ENCODE results near the gene ADARB2.

DNA sequence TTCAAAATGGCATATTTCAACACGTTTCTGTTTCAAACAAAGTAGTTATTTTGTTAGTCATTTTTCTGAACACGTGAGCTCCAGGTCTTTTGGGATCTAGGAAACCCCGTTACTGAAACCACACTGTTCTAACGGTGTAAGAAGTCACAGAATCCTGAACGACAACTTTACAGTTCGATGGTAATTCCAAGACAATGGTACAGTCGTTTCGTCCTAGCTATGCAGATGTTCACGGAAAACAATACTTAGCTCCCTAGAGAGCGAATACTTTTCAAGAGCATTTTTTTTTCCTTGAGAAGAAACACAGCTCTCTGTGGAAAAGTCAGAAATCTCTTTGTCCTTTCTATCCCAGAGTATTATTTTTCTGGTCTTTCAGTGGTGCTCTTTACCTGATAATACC lies 254.1 kb downstream of the ADARB2 start:
- TF ChIP-seq POLR2AphosphoS5 (IDR thresholded peaks at IDR 0.05; ENCODE audit: low read depth, low read length) (no peak), SMC3 (IDR thresholded peaks at IDR 0.05; ENCODE audit: low read depth, low read length) (no peak), YY1 (IDR thresholded peaks at IDR 0.05; ENCODE audit: low read depth) (no peak), MXI1 (IDR thresholded peaks at IDR 0.05; ENCODE audit: low read depth, low read length) (no peak), RAD21 (IDR thresholded peaks at IDR 0.05; ENCODE audit: low read length) (no peak), FOXJ3 (CRISPR knock-in tag; IDR thresholded peaks at IDR 0.05) (no peak), EP300 (IDR thresholded peaks at IDR 0.05; ENCODE audit: borderline replicate concordance in 1 of 2, low read depth in 1 of 2, low read length in 1 of 2) (no peak), FOSL2 (IDR thresholded peaks at IDR 0.05; ENCODE audit: borderline replicate concordance, low read depth) (no peak), GABPA (IDR thresholded peaks at IDR 0.05; ENCODE audit: low read depth) (no peak), TAF1 (IDR thresholded peaks at IDR 0.05; ENCODE audit: borderline replicate concordance, low read depth, low read length) (no peak), RFX5 (IDR thresholded peaks at IDR 0.05; ENCODE audit: low read length) (no peak)
- TF ChIP-seq, protein P1, sequence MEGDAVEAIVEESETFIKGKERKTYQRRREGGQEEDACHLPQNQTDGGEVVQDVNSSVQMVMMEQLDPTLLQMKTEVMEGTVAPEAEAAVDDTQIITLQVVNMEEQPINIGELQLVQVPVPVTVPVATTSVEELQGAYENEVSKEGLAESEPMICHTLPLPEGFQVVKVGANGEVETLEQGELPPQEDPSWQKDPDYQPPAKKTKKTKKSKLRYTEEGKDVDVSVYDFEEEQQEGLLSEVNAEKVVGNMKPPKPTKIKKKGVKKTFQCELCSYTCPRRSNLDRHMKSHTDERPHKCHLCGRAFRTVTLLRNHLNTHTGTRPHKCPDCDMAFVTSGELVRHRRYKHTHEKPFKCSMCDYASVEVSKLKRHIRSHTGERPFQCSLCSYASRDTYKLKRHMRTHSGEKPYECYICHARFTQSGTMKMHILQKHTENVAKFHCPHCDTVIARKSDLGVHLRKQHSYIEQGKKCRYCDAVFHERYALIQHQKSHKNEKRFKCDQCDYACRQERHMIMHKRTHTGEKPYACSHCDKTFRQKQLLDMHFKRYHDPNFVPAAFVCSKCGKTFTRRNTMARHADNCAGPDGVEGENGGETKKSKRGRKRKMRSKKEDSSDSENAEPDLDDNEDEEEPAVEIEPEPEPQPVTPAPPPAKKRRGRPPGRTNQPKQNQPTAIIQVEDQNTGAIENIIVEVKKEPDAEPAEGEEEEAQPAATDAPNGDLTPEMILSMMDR (IDR thresholded peaks at IDR 0.05), result no peak
- TF ChIP-seq, protein P2, sequence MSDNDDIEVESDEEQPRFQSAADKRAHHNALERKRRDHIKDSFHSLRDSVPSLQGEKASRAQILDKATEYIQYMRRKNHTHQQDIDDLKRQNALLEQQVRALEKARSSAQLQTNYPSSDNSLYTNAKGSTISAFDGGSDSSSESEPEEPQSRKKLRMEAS (IDR thresholded peaks at IDR 0.05; ENCODE audit: low read depth), result no peak
